ENCODE results near the gene LEUTX. TPM values are rescaled to one million over a fixed set of nuclear protein-coding genes. Genes with fewer than 3 reads are reported as not detected.

Gene LEUTX
- total RNA-seq, 2 donors from 2014 or later, result not detected

GRCh38 chr19:39795001-39795400 is 16.3 kb downstream of the LEUTX start:
- H3K4me3 ChIP-seq (ENCODE audit: low read length), result no peak overlapping the region
- H3K27me3 ChIP-seq (ENCODE audit: control insufficient read depth, insufficient read depth, low read length, poor library complexity, severe bottlenecking), result no peaks in the 10 kb centered on the region
- H3K4me1 Mint-ChIP-seq, result peaks cover 4% of the 10 kb centered on the region
- H3K9me3 ChIP-seq (ENCODE audit: control insufficient read depth, low read length), result no peaks in the 10 kb centered on the region
- H3K27ac ChIP-seq (ENCODE audit: low read depth, low read length), result no peak overlapping the region
- no peaks in the 10 kb centered on the region for H3K9me3 Mint-ChIP-seq
- H3K36me3 ChIP-seq (ENCODE audit: control insufficient read depth, insufficient read depth, low read length), result no peaks in the 10 kb centered on the region
- H3K4me1 ChIP-seq (ENCODE audit: control insufficient read depth, insufficient read depth, low read length), result no peaks in the 10 kb centered on the region
- no peaks in the 10 kb centered on the region for H3K27me3 Mint-ChIP-seq (ENCODE audit: insufficient read depth)
- no peak overlapping the region for H3K27ac Mint-ChIP-seq
- H3K4me3 Mint-ChIP-seq, result no peak overlapping the region
- no peak for DNase-seq
- no peak overlapping the region for H3K9ac ChIP-seq (ENCODE audit: extremely low read depth, low read length, poor library complexity, severe bottlenecking)
- 86 to 100% methylated on average over 1 to 5 of the region's 5 CpGs for WGBS, 2 experiments (ENCODE audit: insufficient coverage in 1 of 2, insufficient read length in 1 of 2)
- no peaks in the 10 kb centered on the region for H3K36me3 Mint-ChIP-seq (ENCODE audit: low read depth)
- TF ChIP-seq CTCF (conservative IDR thresholded peaks at IDR 0.05), result no peak

- no peak overlapping the region for H3K27ac Mint-ChIP-seq
- H3K36me3 Mint-ChIP-seq (ENCODE audit: low read depth), result no peaks in the 10 kb centered on the region
- Histone ChIP-seq H3K4me3 (ENCODE audit: low read length) (no peak overlapping the region), H3K36me3 (ENCODE audit: control insufficient read depth, insufficient read depth, low read length) (no peaks in the 10 kb centered on the region), H3K4me1 (ENCODE audit: control insufficient read depth, insufficient read depth, low read length) (no peaks in the 10 kb centered on the region), H3K9ac (ENCODE audit: extremely low read depth, low read length, poor library complexity, severe bottlenecking) (no peak overlapping the region), H3K27me3 (ENCODE audit: control insufficient read depth, insufficient read depth, low read length, poor library complexity, severe bottlenecking) (no peaks in the 10 kb centered on the region), H3K9me3 (ENCODE audit: control insufficient read depth, low read length) (no peaks in the 10 kb centered on the region), H3K27ac (ENCODE audit: low read depth, low read length) (no peak overlapping the region)
- WGBS, 2 experiments (ENCODE audit: insufficient coverage in 1 of 2, insufficient read length in 1 of 2), result 40 to 71% methylated on average over 1 to 2 of the region's 2 CpGs
- no peaks in the 10 kb centered on the region for H3K27me3 Mint-ChIP-seq (ENCODE audit: insufficient read depth)
- no peaks in the 10 kb centered on the region for H3K9me3 Mint-ChIP-seq
- DNase-seq, result peak; percentile 61
- H3K4me3 Mint-ChIP-seq, result no peak overlapping the region
- H3K4me1 Mint-ChIP-seq, result peaks cover 4% of the 10 kb centered on the region
- no peak for TF ChIP-seq CTCF (conservative IDR thresholded peaks at IDR 0.05)
Measured at GRCh38 chr19:39796000-39796498, 17.4 kb downstream of the LEUTX start.

- no peak overlapping the region for H3K9ac ChIP-seq (ENCODE audit: extremely low read depth, low read length, poor library complexity, severe bottlenecking)
- H3K27me3 ChIP-seq (ENCODE audit: control insufficient read depth, insufficient read depth, low read length, poor library complexity, severe bottlenecking), result peaks cover 4% of the 10 kb centered on the region
- no peak overlapping the region for H3K4me3 ChIP-seq (ENCODE audit: low read length)
- H3K27me3 Mint-ChIP-seq (ENCODE audit: insufficient read depth), result no peaks in the 10 kb centered on the region
- H3K36me3 Mint-ChIP-seq (ENCODE audit: low read depth), result no peaks in the 10 kb centered on the region
- TF ChIP-seq CTCF (conservative IDR thresholded peaks at IDR 0.05), result no peak
- no peaks in the 10 kb centered on the region for H3K9me3 ChIP-seq (ENCODE audit: control insufficient read depth, low read length)
- DNase-seq, result no peak
- H3K4me1 Mint-ChIP-seq, result peaks cover 4% of the 10 kb centered on the region
- no peaks in the 10 kb centered on the region for H3K36me3 ChIP-seq (ENCODE audit: control insufficient read depth, insufficient read depth, low read length)
- H3K4me3 Mint-ChIP-seq, result no peak overlapping the region
- no peaks in the 10 kb centered on the region for H3K4me1 ChIP-seq (ENCODE audit: control insufficient read depth, insufficient read depth, low read length)
- no peak overlapping the region for H3K27ac ChIP-seq (ENCODE audit: low read depth, low read length)
- H3K27ac Mint-ChIP-seq, result no peak overlapping the region
- H3K9me3 Mint-ChIP-seq, result no peaks in the 10 kb centered on the region
- WGBS, 2 experiments (ENCODE audit: insufficient coverage in 1 of 2, insufficient read length in 1 of 2), result 66% methylated on average over 2 of the region's 2 CpGs; no CpG with 5 or more reads in 1 of the 2 experiments
Measured at GRCh38 chr19:39797083-39797482, 18.4 kb downstream of the LEUTX start.

All from endodermal cell (in vitro differentiated cells).